Astrocyte of the spinal cord (primary cell): Measurements from ENCODE around the gene PRIM1.
"Not testable (repeated sequence)": the region's sequence is repeated elsewhere in the genome, so short reads cannot be mapped to it uniquely, and the experiment has no call there.

Experiments
- DNase-seq: peaks from one replicate; pipeline ENCODE4 v3.0.0; 2011; ENCODE audit warnings: low read depth, low spot score
- H3K4me3 ChIP-seq: 2 replicates; pipeline ENCODE4 v1.5.1; 2011; ENCODE audit warnings: low read depth, mild to moderate bottlenecking, low read length, moderate library complexity
- CTCF ChIP-seq: IDR thresholded peaks from 2 replicates; pipeline ENCODE4 v1.5.1; 2012; ENCODE audit warnings: low read depth, mild to moderate bottlenecking, low read length, inconsistent platforms
- in situ Hi-C: cut with HindIII; loops from 2 replicates; pipeline ENCODE4 v1.10.0; 2017; ENCODE audit warnings: low sequenced_read_pairs

Gene PRIM1

GRCh38 chr12:56760460-56760859 lies 8.3 kb upstream of the PRIM1 start:
- no peak for TF ChIP-seq CTCF
- H3K4me3 ChIP-seq = no peak overlapping the region

GRCh38 chr12:56759263-56759908 lies 7.3 kb upstream of the PRIM1 start:
- DNase-seq = no peak
- in situ Hi-C loops = no loop called here
- no peak for TF ChIP-seq CTCF
- H3K4me3 ChIP-seq = no peak overlapping the region

More at GRCh38 chr12:56760460-56760859, 8.3 kb upstream of the PRIM1 start:
- no peak for DNase-seq
- in situ Hi-C loops = no loop called here

GRCh38 chr12:56758728-56759262 lies 6.7 kb upstream of the PRIM1 start:
- no peak for DNase-seq
- in situ Hi-C loops = no loop called here
- no peak for TF ChIP-seq CTCF
- H3K4me3 ChIP-seq = no peak overlapping the region

GRCh38 chr12:56757971-56758370 lies 5.8 kb upstream of the PRIM1 start:
- in situ Hi-C loops, DNase-seq, H3K4me3 ChIP-seq: not testable (repeated sequence)

- DNase-seq = no peak
- no peak overlapping the region for H3K4me3 ChIP-seq
- no peak for TF ChIP-seq CTCF
- in situ Hi-C loops = no loop called here
These were observed 1.4 kb upstream of the PRIM1 start for GRCh38 chr12:56753566-56753965.

GRCh38 chr12:56750596-56750995 lies 1.5 kb downstream of the PRIM1 start:
- DNase-seq, in situ Hi-C loops, H3K4me3 ChIP-seq: not testable (repeated sequence)

GRCh38 chr12:56749853-56750252 lies 2.3 kb downstream of the PRIM1 start:
- in situ Hi-C loops = no loop called here
- H3K4me3 ChIP-seq = no peak overlapping the region
- TF ChIP-seq CTCF = no peak
- DNase-seq = no peak

GRCh38 chr12:56749359-56749758 lies 2.8 kb downstream of the PRIM1 start:
- in situ Hi-C loops = no loop called here
- no peak overlapping the region for H3K4me3 ChIP-seq
- TF ChIP-seq CTCF = no peak
- DNase-seq = no peak
